NCI-H1694 (cell line): ENCODE results near the gene HOXC10.

Experiments
- DNase-seq: peaks from one replicate; lab custom pipeline; 2025; lab: John Stamatoyannopoulos, UW

Gene HOXC10

GRCh38 chr12:53977596-53978445 is 7.1 kb upstream of the HOXC10 start:
- DNase-seq: no peak

GRCh38 chr12:53978477-53979356 is 6.2 kb upstream of the HOXC10 start:
- no peak for DNase-seq

- DNase-seq: no peak
Observed at GRCh38 chr12:53980104-53980801, 4.7 kb upstream of the HOXC10 start.

GRCh38 chr12:53980802-53981496 is 4.0 kb upstream of the HOXC10 start:
- no peak for DNase-seq

- DNase-seq: no peak
Observed at GRCh38 chr12:53981634-53982565, 3.0 kb upstream of the HOXC10 start.

GRCh38 chr12:53982648-53983567 is 2.0 kb upstream of the HOXC10 start:
- no peak for DNase-seq

- DNase-seq: no peak
Observed at GRCh38 chr12:53983568-53983949, 1.4 kb upstream of the HOXC10 start.

GRCh38 chr12:53983950-53984572 is 885 bp upstream of the HOXC10 start:
- DNase-seq: no peak

GRCh38 chr12:53985692-53985993 is 697 bp downstream of the HOXC10 start:
- DNase-seq: no peak

GRCh38 chr12:53985994-53986685 is 1.2 kb downstream of the HOXC10 start:
- no peak for DNase-seq

- DNase-seq: no peak
Observed at GRCh38 chr12:53986686-53987483, 1.9 kb downstream of the HOXC10 start.

- no peak for DNase-seq
Observed at GRCh38 chr12:53987787-53988230, 2.9 kb downstream of the HOXC10 start.

GRCh38 chr12:53988541-53989226 is 3.7 kb downstream of the HOXC10 start:
- DNase-seq: no peak

- peak; percentile 48 for DNase-seq
Observed at GRCh38 chr12:53989227-53990113, 4.5 kb downstream of the HOXC10 start.

GRCh38 chr12:53990311-53991076 is 5.5 kb downstream of the HOXC10 start:
- DNase-seq: no peak
